AML-193 (cell line): Measurements from ENCODE around the gene HMGXB4.
A peak's percentile ranks its signal among the peaks of the same experiment; 100 is the strongest.

Experiments
- DNase-seq, 2 experiments: peaks; one replicate each; lab custom pipeline; 2025; lab: John Stamatoyannopoulos, UW

HMGXB4 gene

GRCh38 chr22:35326854-35327562, 69.7 kb downstream of the HMGXB4 start:
- DNase-seq = no peak

- DNase-seq = no peak
Measured at GRCh38 chr22:35327690-35328471, 70.6 kb downstream of the HMGXB4 start.

DNA sequence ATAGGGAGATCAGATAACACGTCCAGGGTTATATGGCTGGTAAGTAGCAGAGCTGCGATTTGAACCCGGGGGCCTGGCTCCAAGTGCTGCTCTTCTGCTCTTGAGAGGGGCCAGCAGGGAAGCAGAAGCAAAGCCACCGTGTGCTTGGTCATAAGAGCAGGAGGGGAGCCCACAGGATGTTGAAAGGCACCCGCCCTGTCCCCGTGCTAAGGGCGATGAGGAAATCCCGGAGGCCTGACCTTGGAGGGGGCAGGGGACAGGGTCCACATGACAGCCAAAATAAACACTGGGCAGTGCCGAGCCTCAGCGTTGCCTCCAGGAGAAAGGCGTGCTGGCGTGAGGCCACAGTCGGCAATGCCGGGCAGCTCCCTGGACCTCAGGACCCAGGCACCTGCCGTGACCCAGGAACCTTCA, 71.2 kb downstream of the HMGXB4 start:
- DNase-seq = no peak

GRCh38 chr22:35329114-35329847, 72.0 kb downstream of the HMGXB4 start:
- peak in 1 of 2 experiments; percentile 7 for DNase-seq

DNA sequence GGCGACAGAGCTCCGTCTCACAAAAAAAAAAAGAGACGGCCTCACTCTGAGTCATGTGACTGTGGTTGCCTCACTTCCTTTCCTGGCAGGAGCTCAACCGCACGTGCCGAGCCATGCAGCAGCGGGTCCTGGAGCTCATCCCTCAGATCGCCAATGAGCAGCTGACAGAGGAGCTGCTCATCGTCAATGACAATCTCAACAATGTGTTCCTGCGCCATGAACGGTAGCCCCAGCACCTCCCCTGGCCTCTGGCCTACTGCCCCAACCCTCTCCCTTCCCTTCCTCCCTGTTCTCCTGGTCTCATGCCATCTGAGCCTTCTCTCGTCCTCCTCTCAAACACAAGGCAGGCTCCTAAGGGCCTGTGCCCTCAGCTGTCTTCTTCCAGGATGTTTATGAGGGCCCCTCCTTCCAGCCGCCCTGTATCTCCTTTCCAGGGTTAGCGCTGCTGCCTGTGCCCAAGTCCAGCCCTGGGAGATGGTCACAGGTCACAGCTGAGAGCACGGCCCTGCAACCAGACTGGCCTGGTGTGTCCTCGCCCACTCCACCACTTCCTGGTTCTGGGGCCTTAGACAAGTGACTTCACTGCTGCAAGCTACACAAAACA, 73.1 kb downstream of the HMGXB4 start:
- peak; percentile 62 to 71 for DNase-seq

DNA sequence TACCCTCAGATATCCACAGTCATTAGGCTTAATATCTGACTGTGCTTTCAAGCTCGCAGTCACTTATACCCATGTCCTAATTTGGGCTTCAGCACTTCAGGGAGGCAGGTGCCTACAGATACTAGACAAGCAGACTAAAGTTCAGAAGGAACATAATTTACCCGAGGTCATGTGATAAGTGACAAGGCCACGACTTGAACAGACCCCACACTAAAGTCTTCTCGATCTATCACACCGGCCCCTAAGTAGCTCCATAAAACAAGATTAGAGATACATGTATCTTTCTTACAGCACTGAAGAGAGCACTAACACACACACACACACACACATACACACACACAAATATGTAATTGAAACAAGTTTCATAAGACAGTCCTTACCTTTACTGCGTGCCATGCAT, 75.0 kb downstream of the HMGXB4 start:
- no peak for DNase-seq

DNA sequence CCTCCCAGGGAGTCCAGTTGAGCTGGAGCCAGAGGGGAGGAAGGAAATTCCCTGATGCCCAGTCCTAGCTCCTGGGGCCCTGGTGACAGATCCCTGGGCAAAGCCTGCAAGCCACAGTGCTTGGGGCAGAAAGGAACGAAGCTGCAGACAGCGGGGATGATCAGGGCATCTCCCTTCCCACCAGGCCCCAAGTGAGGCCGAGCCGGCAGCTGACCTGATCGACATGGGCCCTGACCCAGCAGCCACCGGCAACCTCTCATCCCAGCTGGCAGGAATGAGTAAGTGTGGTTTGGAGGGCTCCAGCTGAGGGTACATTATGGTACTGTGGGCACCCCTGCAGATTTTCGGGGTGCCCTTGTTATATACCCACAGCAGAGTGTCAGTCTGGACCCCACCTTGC, 75.9 kb downstream of the HMGXB4 start:
- no peak for DNase-seq

DNA sequence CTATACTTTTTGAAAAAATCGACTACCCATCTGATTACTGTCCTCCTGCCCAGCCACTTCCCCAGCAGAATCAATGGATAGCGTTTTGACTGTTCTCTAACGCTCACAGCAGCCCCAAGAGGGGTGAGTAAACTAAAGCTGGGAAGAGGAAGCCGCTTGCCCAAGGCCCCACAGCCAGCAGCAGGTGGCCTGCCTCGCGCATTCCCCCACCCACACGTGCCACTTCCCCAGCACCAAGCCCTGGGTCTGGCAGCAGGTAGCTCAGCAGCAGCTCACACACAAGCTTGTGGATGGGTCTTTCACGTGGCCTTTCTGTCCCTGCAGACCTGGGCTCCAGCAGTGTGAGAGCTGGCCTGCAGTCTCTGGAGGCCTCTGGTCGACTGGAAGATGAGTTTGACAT, 76.7 kb downstream of the HMGXB4 start:
- DNase-seq = no peak

DNA sequence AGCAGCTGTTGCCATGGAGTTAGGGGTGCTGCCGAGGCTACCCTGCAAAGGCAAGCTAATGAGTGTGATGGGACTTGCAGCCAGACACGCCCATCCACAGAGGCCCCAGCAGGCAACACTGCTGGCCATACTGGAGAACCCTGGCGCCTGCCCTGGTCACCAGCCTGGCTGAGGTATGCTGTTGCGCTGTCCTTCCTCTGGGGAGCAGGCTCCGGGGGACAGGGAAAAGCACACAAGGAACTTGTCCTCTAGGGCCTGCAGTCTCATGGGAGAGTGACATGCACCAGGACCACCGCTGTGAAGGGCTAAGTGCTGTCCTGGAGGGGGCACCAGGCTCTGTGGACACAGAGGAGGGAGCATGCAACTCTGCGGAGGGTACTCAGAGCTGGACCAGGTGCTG, 78.2 kb downstream of the HMGXB4 start:
- no peak for DNase-seq

DNA sequence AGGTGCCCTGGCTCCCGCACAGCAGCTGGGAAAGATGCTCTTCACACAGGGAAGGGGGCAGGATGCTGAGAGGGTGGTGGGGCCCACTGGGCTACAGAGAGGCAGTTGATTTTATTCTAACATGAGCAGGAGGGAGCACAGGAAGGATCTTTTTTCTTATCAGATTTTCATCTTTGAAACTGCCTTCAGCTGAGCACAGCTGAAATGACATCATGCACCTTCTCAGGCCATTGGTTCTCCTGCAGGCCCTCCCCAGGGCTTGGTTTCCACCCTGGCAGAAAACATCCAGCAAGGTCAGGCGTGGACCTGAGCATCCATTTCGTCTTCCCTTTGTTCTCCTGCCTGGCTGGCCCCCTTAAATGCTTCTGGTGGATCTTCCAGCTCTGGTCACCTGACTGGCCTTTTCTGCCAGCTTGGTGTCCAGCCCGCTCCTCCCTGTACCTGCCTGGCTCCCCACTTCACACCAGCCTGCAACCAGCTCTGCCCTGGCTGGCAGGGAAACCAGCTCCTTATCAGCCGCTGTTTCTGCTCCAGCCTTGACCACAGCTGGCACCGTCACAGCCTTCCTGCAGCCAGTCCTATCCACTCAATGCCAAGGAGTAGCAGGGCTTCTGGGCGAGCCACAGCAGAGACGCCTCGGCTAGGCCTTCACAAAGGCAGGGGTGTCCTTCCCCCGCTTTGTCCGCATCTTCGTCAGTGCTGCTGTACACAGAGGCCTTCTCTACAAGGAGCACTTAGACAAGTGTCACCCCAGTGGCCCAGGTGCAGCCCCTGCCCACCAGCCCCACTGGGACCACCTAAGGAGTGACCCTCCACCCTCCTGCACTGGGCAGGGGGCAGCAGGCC, 78.9 kb downstream of the HMGXB4 start:
- no peak for DNase-seq

DNA sequence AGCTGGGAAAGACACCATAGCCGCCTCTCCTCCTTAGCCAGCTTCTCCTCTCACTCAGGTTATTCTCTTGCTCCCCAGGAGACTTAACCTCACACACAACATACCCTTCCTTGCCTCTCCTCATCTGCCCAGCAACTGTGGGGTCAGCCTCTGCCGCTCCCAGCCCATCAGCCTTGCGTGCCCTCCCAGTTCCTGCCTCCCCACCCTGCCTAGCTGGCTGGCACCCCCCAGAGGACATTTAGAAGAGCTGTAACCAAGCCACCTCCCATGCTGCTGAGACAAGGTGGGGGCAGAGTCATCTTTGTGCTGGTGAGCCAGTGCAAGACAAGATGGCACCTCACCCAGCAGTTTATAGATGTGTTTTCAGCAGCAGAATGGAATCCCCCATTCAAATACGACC, 80.6 kb downstream of the HMGXB4 start:
- no peak for DNase-seq

GRCh38 chr22:35341090-35341874, 84.0 kb downstream of the HMGXB4 start:
- no peak for DNase-seq

- DNase-seq = no peak
Measured at GRCh38 chr22:35342390-35342789, 85.1 kb downstream of the HMGXB4 start.

- no peak for DNase-seq
Measured at GRCh38 chr22:35343664-35344550, 86.6 kb downstream of the HMGXB4 start.

DNA sequence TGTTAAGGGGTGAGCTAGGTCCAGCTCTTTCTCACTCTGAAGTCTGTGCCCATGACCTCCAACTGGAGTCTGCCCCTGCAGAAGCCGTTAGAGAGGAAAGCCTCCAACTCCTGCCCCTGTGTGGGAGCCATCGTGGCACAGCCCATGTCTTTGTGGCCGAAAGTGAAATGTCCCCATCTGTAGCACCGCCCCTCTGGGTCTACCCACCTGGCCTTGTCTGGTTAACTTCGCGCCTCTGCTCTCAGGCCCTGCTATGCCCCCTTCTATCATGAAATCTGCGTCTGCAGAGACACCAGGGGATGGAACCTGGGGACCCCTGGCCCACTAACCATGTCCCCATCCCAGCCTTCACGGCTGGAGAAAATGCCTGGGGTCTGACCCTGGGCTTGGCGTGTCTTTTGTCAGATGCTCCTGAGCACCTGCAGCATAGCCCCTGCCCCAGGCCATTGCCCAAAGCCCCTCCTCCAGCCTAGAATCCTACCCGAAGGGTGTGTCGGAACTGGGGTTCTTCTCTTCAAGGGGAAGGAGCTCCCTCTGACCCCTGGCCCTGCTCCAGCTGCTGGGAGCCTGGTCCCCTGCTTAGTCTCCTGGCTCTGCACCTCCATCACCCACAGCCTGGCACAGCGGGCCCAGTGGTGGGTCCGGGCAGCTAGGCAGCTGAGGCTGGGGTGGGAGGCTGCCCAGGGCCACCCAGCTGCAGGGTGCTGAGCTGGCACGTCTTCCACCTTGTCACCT, 87.8 kb downstream of the HMGXB4 start:
- no peak for DNase-seq
